ENCODE results near the gene FRMD3.

FRMD3 gene

GRCh38 chr9:83257937-83258891 is 280.0 kb downstream of the FRMD3 start:
- DNase-seq (ENCODE audit: low read depth, low spot score): no peak
- no peak overlapping the region for H3K27ac ChIP-seq

GRCh38 chr9:83247732-83248131 is 290.5 kb downstream of the FRMD3 start:
- DNase-seq (ENCODE audit: low read depth, low spot score): no peak
- no peak overlapping the region for H3K27ac ChIP-seq

GRCh38 chr9:83245979-83246659 is 292.1 kb downstream of the FRMD3 start:
- no peak overlapping the region for H3K27ac ChIP-seq
- no peak for DNase-seq (ENCODE audit: low read depth, low spot score)

- no peak for DNase-seq (ENCODE audit: low read depth, low spot score)
These were observed 296.1 kb downstream of the FRMD3 start for GRCh38 chr9:83242066-83242465.

GRCh38 chr9:83240671-83241070 is 297.5 kb downstream of the FRMD3 start:
- DNase-seq (ENCODE audit: low read depth, low spot score): no peak
- no peak overlapping the region for H3K27ac ChIP-seq

More at GRCh38 chr9:83242066-83242465, 296.1 kb downstream of the FRMD3 start:
- no peak overlapping the region for H3K27ac ChIP-seq

- H3K27ac ChIP-seq: no peak overlapping the region
- no peak for DNase-seq (ENCODE audit: low read depth, low spot score)
These were observed 298.5 kb downstream of the FRMD3 start for GRCh38 chr9:83239747-83240146.

GRCh38 chr9:83238871-83239640 is 299.1 kb downstream of the FRMD3 start:
- no peak for DNase-seq (ENCODE audit: low read depth, low spot score)
- no peak overlapping the region for H3K27ac ChIP-seq

- H3K27ac ChIP-seq: no peak overlapping the region
- no peak for DNase-seq (ENCODE audit: low read depth, low spot score)
These were observed 302.0 kb downstream of the FRMD3 start for GRCh38 chr9:83236029-83236696.

GRCh38 chr9:83235526-83235925 is 302.7 kb downstream of the FRMD3 start:
- DNase-seq (ENCODE audit: low read depth, low spot score): no peak
- no peak overlapping the region for H3K27ac ChIP-seq

- no peak overlapping the region for H3K27ac ChIP-seq
- DNase-seq (ENCODE audit: low read depth, low spot score): no peak
These were observed 303.7 kb downstream of the FRMD3 start for GRCh38 chr9:83234541-83234940.

- no peak overlapping the region for H3K27ac ChIP-seq
- DNase-seq (ENCODE audit: low read depth, low spot score): no peak
These were observed 304.6 kb downstream of the FRMD3 start for GRCh38 chr9:83233647-83234046.

- no peak for DNase-seq (ENCODE audit: low read depth, low spot score)
- no peak overlapping the region for H3K27ac ChIP-seq
These were observed 307.2 kb downstream of the FRMD3 start for GRCh38 chr9:83231039-83231438.

- peak; percentile 83 for DNase-seq (ENCODE audit: low read depth, low spot score)
- H3K27ac ChIP-seq: peak overlapping the region; percentile 42
These were observed 317.5 kb downstream of the FRMD3 start for GRCh38 chr9:83220730-83221129.

GRCh38 chr9:83219924-83220438 is 318.2 kb downstream of the FRMD3 start:
- peak overlapping the region; percentile 42 for H3K27ac ChIP-seq

GRCh38 chr9:83219154-83219923 is 318.9 kb downstream of the FRMD3 start:
- peak overlapping the region; percentile 42 for H3K27ac ChIP-seq
- no peak for DNase-seq (ENCODE audit: low read depth, low spot score)

More at GRCh38 chr9:83219924-83220438, 318.2 kb downstream of the FRMD3 start:
- no peak for DNase-seq (ENCODE audit: low read depth, low spot score)

GRCh38 chr9:83218411-83219090 is 319.6 kb downstream of the FRMD3 start:
- DNase-seq (ENCODE audit: low read depth, low spot score): no peak
- H3K27ac ChIP-seq: peak overlapping the region; percentile 8

- no peak overlapping the region for H3K27ac ChIP-seq
- DNase-seq (ENCODE audit: low read depth, low spot score): no peak
These were observed 328.9 kb downstream of the FRMD3 start for GRCh38 chr9:83209188-83209731.

Measured in epithelial cell of prostate (primary cell).